GM18517 (cell line): ENCODE measurements around the gene IFT81.
"Not testable (repeated sequence)": the region's sequence is repeated elsewhere in the genome, so short reads cannot be mapped to it uniquely, and the experiment has no call there.

Experiments used
- ATAC-seq: cut with Tn5 transposase; IDR thresholded peaks from one replicate; pipeline ENCODE4 v1.9.1; 2021; ENCODE audit warnings: mild to moderate bottlenecking, moderate library complexity; ENCODE audit not compliant: unreplicated experiment

The IFT81 gene

DNA sequence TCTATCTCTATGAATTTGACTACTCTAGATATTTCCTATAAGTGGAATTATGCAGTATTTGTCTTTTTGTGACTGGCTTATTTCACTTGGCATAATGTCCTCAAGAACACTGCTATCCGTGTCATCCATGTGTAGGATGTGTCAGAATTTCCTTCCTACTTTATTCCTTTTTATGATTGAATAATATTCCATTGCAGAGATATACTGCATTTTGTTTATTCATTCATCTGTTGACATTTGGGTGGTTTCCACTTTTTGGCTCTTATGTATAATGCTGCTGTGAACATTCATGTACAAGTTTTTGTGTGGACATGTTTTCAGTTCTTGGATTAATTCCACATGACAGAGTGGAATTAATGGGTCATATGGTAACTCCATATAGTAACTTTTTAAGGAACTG lies 111.2 kb downstream of the IFT81 start:
- no peak for ATAC-seq

DNA sequence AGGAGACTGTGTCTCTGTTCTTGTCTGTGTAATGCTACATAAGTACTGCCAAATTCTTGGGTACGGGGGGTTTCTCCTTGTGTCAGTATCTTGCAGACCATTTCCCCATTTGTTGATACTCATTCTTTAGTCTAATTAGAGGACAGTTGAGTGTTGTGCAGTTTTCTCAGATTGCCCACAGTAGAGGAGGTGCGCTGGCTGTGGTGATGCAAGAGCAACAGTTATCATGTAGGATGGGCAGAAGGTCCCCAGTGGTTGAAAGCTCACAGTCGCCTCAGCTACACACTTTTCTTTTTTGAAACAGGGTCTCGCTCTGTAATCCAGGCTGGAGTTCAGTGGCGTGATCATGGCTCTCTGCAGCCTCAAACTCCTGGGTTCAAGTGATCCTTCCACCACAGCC lies 119.1 kb downstream of the IFT81 start:
- ATAC-seq: no peak

DNA sequence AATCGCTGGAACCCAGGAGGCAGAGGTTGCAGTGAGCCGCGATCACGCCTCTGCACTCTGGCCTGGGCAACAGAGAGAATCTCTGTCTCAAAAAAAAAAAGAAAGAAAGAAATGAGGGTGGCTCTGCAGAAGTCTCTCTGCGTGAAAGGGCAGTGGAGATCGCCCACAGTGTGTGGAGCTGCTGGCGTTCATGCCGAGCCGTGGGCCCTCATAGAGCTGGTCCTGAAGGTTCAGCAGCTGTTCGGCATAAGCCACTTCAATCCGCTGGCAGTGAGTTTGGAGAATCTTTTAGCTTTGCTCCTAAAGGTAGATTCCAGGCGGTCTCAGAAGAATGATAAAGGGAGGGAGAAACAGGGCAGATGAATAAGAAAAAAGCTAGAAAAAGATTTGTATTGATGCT lies 120.2 kb downstream of the IFT81 start:
- ATAC-seq: no peak

DNA sequence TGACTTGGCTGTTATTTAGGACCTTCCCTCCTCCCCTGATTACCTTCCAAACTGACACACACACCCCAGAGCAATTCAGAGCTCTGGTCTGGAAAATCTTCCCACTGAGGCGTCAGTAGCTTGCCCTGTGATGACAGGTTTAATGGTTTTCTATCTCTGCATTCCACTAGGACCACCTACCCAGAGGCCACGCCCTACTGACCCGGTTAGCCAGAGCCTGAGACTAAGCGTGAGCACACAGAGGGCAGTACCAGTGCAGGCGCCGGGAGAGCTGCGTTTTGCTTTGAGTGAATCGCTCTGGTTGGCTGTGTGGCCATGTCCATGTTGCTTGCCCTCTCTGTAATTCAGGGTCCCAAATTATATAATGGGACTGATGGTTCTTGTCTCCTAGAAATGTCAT lies 120.7 kb downstream of the IFT81 start:
- ATAC-seq: no peak

DNA sequence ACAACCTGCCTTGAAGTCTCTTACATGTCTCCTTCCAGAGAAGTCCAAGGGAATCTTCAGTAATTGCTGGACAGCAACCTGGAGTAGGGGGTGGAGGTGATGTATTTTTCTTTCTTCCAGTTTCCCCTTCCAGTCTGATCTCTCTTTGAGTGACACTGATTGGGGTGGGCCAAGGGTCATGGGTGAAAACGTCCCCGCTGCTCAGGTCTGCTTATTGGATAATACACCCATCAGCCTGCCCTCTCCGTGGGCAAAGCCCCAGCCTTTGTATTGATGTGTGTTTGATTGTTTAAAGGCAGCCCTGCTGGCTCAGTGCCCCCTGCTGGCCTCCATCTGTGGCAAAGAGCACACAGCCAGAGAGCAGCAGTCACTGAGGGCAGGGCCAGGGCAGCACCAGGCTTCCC lies 121.2 kb downstream of the IFT81 start:
- no peak for ATAC-seq

DNA sequence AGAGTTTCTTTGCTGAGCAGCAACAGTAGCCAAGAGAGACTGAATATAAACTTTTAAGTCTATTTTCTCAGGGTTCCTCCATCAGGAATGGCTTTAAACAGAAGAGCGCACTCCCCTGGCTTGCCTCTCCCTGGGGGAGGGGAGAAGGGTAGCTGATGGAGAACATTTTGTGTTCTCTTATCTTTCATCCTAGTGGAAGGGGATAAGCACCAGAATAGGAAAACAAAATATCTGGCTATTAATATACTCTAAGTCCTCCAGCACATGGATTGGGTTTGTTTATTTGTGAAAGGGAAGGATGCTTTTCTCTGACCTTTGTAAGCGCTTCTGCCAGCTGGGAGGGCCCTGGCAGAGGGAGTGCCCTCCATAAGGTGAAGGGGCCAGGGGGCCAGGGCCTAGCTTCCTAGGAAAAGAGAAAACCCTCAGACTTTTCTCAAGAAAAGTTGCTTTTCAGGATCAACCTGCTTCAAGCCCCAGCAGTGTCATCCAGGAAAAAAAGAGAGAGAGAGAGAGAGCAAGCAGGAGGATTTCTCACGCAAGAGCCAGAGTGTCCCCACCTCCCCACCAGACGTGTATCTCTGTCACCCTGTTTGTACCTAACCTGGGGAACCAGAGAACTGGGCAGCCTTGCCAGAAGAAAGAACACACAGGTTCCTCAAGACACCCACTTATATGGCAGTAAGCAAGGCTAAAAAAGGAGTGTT lies 122.6 kb downstream of the IFT81 start:
- ATAC-seq: no peak

DNA sequence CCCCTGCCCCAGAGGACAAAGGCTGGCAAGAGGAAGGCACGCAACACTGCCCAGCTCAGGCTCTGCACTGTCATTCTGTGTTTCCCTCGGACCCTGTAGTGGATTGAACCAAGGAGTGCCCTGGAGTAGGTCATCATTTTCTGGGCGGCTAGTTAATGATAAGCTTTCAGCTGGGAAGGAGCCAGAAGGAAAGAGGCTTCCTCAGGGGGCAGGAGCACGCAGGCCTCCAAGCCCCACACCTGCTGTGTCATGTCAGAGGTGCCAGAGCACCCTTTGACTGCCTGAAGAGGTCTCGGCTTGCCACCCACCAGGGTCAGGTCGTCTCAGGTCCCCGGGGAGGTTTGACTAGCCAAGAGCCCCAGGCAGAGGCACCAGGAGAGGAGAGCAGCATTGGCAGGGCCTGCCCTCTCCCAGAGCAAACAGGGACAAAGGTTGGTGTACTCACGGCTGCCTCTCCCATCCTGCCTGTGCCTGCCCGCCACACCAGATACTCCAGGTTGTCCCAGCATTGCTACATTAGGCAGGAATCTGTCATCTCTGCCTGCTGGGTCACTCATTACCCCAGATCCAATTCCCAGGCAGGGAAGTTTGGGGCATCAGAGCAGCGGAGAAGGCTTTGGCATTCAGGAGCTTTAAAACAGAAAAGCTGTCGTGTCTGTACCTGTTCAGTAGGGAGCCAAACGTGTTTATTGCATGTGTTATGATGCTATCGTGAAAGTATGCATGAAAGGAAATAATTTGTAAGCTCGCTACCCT lies 123.4 kb downstream of the IFT81 start:
- ATAC-seq: no peak

DNA sequence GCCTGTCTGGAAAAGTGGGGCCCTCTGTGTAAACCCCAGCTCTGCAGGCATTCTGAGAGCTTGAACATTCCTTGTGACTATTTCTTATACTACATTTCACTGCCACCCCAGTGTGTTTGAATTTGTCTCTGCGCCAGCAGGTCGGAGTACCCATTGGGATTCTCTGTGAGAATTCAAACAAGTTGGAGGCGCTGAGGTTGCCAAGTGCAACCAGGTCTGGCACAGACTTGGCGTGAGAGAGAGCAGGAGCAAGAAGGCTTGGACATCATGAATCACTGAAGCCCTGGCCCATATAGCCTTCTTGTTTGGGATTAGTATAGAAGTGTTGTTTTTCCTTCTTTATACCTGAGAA lies 123.9 kb downstream of the IFT81 start:
- ATAC-seq: no peak

DNA sequence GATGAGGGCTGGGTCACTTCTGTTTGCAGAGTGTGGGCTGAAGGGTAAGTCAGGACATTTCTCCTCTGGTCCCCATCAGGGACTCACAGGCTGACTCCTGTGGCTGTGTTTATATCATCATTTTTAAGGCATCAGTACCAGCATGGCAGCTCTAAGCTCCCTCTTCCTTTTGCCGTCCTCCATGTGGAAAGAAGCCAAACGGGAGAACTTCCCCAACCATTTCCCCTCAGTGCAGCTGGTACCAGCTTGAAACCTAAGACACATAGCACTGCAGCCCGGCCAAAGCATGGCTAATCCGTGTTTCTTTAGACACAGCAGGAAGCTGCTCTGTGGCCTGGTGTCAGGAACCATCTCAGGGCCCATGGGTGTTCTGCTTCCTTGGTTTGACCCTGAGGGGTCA lies 124.9 kb downstream of the IFT81 start:
- ATAC-seq: no peak

DNA sequence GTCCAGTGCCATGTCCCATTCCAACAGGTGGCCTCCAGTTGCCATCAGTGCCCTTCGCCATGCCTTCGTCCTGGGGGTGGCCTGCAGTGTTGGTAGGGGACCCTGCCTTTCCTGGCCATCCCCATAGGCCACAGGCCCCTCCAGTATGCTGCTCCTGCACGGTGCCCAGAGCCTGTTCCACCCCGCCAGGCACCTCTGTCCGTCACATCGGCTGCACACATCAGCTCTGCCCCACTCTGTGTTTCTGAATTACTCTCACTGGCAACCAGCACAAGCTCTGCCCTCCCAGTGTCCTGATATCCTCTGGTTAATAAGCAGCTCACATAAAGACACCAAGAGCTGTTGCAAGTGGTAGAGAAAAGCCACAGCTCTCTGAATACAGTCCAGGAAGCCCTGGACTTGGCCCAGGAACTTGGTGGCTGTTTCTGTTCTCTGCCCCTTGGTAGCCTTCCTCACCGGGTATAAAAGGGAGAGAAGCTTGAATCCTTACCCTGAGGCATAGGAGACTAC lies 125.6 kb downstream of the IFT81 start:
- ATAC-seq: no peak

DNA sequence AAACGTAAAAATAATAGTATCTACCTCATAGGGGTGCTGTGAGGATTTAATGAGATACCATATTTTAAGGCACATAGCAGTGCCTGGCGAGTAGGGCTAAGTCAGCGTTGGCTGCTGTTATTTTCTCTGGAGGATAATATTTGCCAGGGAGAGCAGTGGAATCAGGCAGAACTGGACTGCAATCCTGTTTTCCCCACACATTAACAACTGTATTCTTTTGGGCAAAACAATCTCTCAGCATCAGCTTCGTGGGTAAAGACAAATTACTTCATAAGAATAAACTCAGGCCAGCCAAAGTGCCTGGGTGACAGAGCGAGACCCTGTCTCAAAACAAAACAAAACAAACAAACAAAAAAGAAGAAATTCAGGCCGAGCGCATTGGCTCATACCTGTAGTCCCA lies 127.2 kb downstream of the IFT81 start:
- no peak for ATAC-seq

DNA sequence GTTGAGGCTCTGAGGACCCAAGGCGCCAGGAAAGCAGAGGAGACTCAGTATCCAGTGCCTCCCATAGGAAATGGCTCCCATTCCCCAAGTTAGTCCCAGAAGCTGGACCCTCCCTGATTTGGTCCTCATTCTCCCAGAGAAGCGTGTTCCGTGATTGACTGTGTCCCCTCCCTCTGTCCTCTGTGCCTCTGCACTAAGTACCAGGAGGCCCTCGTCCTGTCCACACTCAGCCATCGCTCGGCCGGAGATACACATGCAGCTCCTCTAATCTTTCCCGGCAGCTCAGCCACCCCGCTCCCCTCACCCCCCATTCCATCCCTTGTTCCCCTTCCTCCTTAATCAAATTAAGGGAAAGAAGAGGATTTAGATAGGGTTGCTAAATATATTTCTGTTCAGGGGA lies 128.6 kb downstream of the IFT81 start:
- ATAC-seq: no peak

DNA sequence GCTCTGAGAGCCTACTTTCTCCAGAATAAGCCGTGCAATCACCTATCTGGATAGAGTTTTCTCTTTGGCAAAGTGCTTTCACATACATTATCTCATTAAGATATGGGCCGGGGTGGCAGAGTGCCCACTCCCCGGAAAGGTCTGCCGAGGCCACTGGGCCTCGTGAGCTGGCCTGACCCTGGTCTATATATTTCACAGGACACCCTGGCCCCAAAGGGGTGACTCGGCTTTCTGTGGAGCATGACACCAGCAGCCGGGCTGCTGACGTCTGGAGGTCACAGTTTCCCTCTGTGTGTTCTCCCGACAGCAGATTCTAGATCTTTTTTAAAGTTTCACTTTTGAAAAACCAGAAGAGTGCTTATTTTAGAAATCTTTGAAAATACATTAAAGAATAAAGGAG lies 129.0 kb downstream of the IFT81 start:
- ATAC-seq: no peak

DNA sequence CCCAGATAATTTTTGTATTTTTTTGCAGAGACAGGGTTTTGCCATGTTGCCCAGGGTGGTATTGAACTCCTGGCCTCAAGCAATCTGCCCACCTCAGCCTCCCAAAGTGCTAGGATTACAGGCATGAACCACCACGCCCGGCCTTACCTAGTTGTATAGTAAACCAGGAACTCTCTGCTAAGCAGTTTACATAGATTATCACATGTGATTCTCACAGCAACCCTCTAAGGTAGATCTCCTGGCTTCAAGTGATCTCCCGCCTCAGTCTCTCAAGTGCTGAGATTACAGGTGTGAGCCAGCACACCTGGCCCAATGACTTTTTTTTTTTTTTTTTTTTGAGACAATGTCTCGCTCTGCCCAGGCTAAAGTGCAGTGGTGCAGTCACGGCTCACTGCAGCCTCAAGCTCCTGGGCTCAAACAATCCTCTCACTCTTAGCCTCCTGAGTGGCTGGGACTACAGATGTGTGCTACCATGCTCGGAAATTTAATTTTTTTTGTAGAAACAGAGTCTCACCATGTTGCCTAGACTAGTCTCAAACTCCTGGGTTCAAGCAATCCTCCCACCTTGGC lies 130.9 kb downstream of the IFT81 start:
- no peak for ATAC-seq

DNA sequence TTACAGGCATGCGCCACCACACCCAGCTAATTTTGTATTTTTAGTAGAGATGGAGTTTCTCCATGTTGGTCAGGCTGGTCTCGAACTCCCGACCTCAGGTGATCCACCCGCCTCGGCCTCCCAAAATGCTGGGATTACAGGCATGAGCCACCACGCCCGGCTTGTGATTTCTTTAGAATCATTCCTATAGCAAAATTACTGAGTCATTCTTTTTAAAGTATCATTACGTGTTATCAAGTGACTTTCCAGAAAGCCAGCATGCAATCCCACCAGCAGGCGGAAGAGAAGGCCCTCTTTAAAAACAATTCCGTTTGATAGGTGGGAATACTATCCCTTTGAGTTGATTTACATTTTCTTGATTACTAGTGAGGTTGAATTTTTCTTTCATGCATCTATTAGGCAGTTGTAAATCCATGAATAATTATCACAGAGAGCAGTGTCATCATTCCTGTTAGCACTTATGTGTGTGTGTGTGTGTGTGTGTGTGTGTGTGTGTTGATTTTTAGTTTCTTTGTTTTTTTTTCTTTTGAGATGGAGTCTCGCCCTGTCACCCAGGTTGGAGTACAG lies 131.8 kb downstream of the IFT81 start:
- not testable (repeated sequence) for ATAC-seq

DNA sequence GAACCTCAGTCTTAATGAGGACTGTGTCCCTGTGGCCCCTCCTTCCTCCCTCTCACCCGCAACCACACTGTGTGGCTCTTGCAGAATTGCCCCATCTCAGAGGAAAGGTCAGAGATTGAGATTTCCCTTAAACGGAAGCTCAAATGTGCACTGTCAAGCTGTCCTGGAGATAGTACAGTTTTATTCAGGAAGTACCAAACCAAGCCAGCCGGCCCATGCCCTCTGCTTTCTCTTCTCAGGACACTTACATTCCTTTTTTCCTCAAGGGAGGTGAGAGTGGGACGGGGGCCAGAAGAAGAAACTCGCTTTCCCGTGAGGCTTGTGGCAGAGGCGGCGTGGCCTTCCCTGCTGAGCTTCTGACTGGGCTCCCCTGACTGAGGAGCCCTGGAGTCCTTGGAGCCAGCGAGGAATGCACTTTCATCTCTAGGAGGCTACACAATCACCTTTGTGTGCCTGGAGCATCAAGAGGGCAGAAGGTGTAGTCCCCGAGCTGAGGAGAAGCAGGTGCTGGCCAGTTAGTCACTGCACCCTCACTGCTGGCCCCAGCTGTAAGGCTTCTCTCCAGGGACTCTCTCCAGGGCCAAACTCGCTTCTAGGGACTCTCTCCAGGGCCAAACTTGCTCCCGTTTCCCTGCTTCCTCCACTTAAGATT lies 132.7 kb downstream of the IFT81 start:
- ATAC-seq: no peak

DNA sequence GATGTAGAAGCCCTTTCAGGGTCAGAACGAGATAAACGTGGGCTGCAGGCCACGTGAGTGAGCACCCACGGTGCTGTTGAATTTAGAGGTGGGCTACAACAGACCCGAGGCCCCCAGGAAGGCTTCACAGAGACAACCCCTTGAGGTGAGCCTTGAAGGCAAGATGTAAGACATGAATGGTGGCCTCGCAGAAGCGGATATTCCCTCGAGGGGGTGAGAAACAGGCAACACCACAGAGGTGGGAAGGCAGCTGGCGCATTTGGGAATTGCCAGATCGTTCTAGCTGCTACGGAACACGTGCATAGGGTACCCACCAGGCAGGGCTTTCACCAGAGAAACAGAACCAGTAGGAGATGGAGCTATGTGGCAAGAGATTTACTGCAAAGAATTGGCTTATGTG lies 134.3 kb downstream of the IFT81 start:
- ATAC-seq: no peak

DNA sequence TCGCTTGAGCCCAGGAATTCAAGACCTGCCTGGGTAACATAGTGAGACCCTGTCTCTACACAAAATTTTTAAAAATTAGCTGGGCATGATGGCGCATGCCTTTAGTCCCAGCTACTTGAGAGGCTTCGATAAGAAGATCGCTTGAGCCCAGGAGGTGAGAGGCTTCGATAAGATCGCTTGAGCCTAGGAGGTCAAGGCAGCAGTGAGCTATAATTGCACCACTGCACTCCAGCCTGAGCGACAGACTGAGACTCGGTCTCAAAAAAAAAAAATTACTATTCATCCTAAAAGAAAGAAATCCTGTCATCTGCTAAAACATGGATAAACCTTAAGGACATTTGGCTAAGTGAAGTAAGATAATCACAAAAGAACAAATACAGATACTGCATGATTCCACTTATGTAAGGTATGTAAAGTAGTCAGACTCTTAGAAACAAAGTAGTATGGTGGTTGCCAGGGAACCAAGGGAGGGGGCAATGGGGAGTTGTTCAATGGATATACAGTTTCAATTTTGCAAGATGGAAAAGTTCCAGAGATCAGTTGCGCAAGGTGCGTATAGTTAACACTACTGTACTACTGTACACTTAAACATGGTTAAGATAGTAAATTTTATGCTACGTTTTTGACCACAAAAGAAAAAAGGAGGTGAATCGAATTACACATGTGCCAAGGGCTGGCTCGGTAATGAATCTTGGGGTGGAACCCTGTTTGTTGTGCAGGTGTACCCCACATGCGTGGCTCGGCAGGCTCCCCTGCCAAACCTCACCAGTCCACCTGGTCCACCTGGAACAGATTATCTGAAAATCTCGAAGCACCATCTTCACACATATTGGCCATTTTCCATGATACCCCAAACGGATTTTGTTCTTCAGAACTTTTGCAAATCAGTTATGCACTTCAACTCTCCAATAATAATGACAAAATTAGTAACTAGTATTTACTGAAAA lies 138.6 kb downstream of the IFT81 start:
- ATAC-seq: no peak

DNA sequence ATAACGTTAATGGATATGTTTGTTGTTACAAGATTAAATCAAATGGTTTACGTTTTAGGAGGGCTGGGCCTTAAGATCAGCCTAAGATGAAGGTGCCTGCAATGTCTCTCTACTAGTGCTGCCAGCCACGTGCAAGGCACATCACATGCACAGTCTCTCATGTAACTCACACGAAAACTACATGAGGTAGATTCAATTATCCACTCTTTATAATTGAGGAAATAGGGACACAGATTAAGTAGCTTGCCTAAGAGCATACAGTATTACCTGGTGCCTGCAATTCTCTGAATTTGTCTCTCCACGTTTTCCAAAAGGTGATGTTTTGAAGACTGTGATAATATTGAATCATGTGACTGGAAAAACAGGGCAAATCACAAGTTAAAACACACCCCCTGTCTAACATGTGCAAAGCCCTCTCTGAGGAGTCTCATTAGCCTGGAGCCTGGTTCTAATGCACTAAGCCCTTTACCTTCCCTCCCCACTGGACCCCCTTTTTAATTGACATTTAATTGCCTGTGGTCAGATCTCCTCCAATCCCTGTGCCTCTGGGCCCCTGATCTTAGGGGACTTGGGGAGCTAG lies 142.3 kb downstream of the IFT81 start:
- no peak for ATAC-seq
